Gastrocnemius medialis (tissue), 4 donors: ENCODE data around the gene SYP. TPM values are rescaled to one million over a fixed set of nuclear protein-coding genes. Genes with fewer than 3 reads are reported as not detected.

Experiments used
- ATAC-seq, 2 donors: fragments of 150-250 bp; one replicate each; pipeline ENCODE4 v1.9.1; 2016
- DNase-seq, 2 donors: peaks; one replicate each; pipeline ENCODE4 v3.0.0-alpha.2; 2019
- H3K27ac ChIP-seq, 4 donors: fragments of 200-600 bp; sonication (generic); 1 replicate in 1 of 4; 2 replicates in 3 of 4; pipeline ENCODE4 v1.5.1; 2016 to 2018; ENCODE audit warnings: mild to moderate bottlenecking in 2 of 4, moderate library complexity in 1 of 4
- H3K27me3 ChIP-seq, 3 donors: fragments of 200-600 bp; sonication (generic) in 2 of 3; 1 replicate in 1 of 3; 2 replicates in 2 of 3; pipeline versions ENCODE4 v1.5.1 to v1.6.0; 2016 to 2019; ENCODE audit warnings: mild to moderate bottlenecking in 1 of 3, moderate library complexity in 1 of 3
- H3K36me3 ChIP-seq, 2 donors: fragments of 200-600 bp; sonication (generic) in 1 of 2; one replicate each; pipeline ENCODE4 v1.5.1; 2017 to 2018
- H3K4me1 ChIP-seq, 2 donors: fragments of 200-600 bp; sonication (generic) in 1 of 2; one replicate each; pipeline ENCODE4 v1.5.1; 2016 to 2017; ENCODE audit warnings: mild to moderate bottlenecking in 2 of 2
- H3K4me3 ChIP-seq, 4 donors: fragments of 200-600 bp; sonication (generic) in 3 of 4; 1 replicate in 1 of 4; 2 replicates in 3 of 4; pipeline ENCODE4 v1.5.1; 2016 to 2019; ENCODE audit warnings: mild to moderate bottlenecking in 2 of 4
- H3K9me3 ChIP-seq, 3 donors: fragments of 200-600 bp; sonication (generic) in 2 of 3; 1 replicate in 1 of 3; 2 replicates in 2 of 3; pipeline ENCODE4 v1.5.1; 2016 to 2019
- CTCF ChIP-seq, 5 experiments: fragments of 450-650 bp in 3 of 5; fragments of 200-600 bp in 2 of 5; sonication (generic) in 2 of 5; IDR thresholded peaks in 4 of 5; conservative IDR thresholded peaks in 1 of 5; 1 replicate in 4 of 5; 2 replicates in 1 of 5; pipeline ENCODE4 v1.5.1; 2016 to 2019; ENCODE audit warnings: antibody characterized with exemption in 5 of 5, mild to moderate bottlenecking in 3 of 5, moderate library complexity in 3 of 5
- POLR2A ChIP-seq, 2 donors: fragments of 450-650 bp; IDR thresholded peaks; one replicate each; pipeline ENCODE4 v1.6.1; 2017; ENCODE audit warnings: antibody characterized with exemption in 2 of 2, mild to moderate bottlenecking in 2 of 2, moderate library complexity in 2 of 2
- in situ Hi-C, 4 donors: fragments of 200-750 bp; cut with MboI; loops; one replicate each; pipeline versions ENCODE4 v1.15.0 to v1.8.0; 2017; ENCODE audit warnings: low sequenced_read_pairs in 4 of 4
- intact Hi-C: fragments of 100-400 bp; cut with DNase I; formaldehyde crosslinking; loops from one replicate; pipeline ENCODE4 v1.15.1; 2023; ENCODE audit warnings: low total_unique reads
- total RNA-seq, 4 donors: library from RNA; depleted of rRNA; stranded (reverse); fragments of >200 nt; gene quantifications; one replicate each; pipeline versions ENCODE4 v1.1.0 to v1.2.3, GENCODE V29; 2016

SYP gene
- total RNA-seq, 4 donors from 2014 or later, result 0.15 to 3.9 (median 0.40) TPM

- TF ChIP-seq CTCF (IDR thresholded peaks at IDR 0.05 in 4 of 5, conservative IDR thresholded peaks at IDR 0.05 in 1 of 5) (no peak), POLR2A (IDR thresholded peaks at IDR 0.05) (no peak)
Observed at GRCh38 chrX:49202022-49202421, 2.0 kb upstream of the SYP start.

GRCh38 chrX:49199315-49199595 is 738 bp downstream of the SYP start:
- TF ChIP-seq CTCF (IDR thresholded peaks at IDR 0.05 in 4 of 5, conservative IDR thresholded peaks at IDR 0.05 in 1 of 5) (no peak), POLR2A (IDR thresholded peaks at IDR 0.05) (no peak)
- Histone ChIP-seq H3K4me3 (no peak overlapping the region), H3K4me1 (peaks cover 2 to 3% of the 10 kb centered on the region in 2 donors), H3K27ac (no peak overlapping the region), H3K9me3 (no peaks in the 10 kb centered on the region), H3K27me3 (no peaks in the 10 kb centered on the region), H3K36me3 (no peaks in the 10 kb centered on the region)
- ATAC-seq, result no peak
- in situ Hi-C loops, result no loop called here
- intact Hi-C loops, result no loop called here
- no peak for DNase-seq

More at GRCh38 chrX:49202022-49202421, 2.0 kb upstream of the SYP start:
- H3K4me1 ChIP-seq, result peaks cover 2 to 3% of the 10 kb centered on the region in 2 donors
- DNase-seq, result no peak
- no peak overlapping the region for H3K4me3 ChIP-seq
- no peaks in the 10 kb centered on the region for H3K36me3 ChIP-seq
- H3K9me3 ChIP-seq, result no peaks in the 10 kb centered on the region
- ATAC-seq, result no peak
- H3K27me3 ChIP-seq, result no peaks in the 10 kb centered on the region
- intact Hi-C loops, result loop anchor here (5.0 kb wide), 2 partner anchors 35 to 65 kb away; partner anchors contain the start of genes CCDC22 and PPP1R3F
- in situ Hi-C loops, result no loop called here
- no peak overlapping the region for H3K27ac ChIP-seq

GRCh38 chrX:49198540-49199314 is 1.3 kb downstream of the SYP start:
- in situ Hi-C loops, result no loop called here
- intact Hi-C loops, result no loop called here

GRCh38 chrX:49197543-49198087 is 2.4 kb downstream of the SYP start:
- no peak overlapping the region for H3K27ac ChIP-seq
- no peaks in the 10 kb centered on the region for H3K27me3 ChIP-seq
- DNase-seq (no peak), ATAC-seq (no peak)
- no peaks in the 10 kb centered on the region for H3K9me3 ChIP-seq
- intact Hi-C loops (no loop called here), in situ Hi-C loops (no loop called here)
- TF ChIP-seq CTCF (IDR thresholded peaks at IDR 0.05 in 4 of 5, conservative IDR thresholded peaks at IDR 0.05 in 1 of 5) (no peak), POLR2A (IDR thresholded peaks at IDR 0.05) (no peak)
- no peaks in the 10 kb centered on the region for H3K36me3 ChIP-seq
- H3K4me3 ChIP-seq, result no peak overlapping the region
- peaks cover 2 to 3% of the 10 kb centered on the region in 2 donors for H3K4me1 ChIP-seq

More at GRCh38 chrX:49198540-49199314, 1.3 kb downstream of the SYP start:
- Histone ChIP-seq H3K36me3 (no peaks in the 10 kb centered on the region), H3K4me3 (no peak overlapping the region), H3K9me3 (no peaks in the 10 kb centered on the region), H3K27ac (no peak overlapping the region), H3K4me1 (peaks cover 2 to 3% of the 10 kb centered on the region in 2 donors), H3K27me3 (no peaks in the 10 kb centered on the region)
- TF ChIP-seq CTCF (IDR thresholded peaks at IDR 0.05 in 4 of 5, conservative IDR thresholded peaks at IDR 0.05 in 1 of 5) (no peak), POLR2A (IDR thresholded peaks at IDR 0.05) (no peak)
- no peak for ATAC-seq
- no peak for DNase-seq
